ENCODE results near the gene ENAH. TPM values are rescaled to one million over a fixed set of nuclear protein-coding genes. Genes with fewer than 3 reads are reported as not detected.
A peak's percentile ranks its signal among the peaks of the same experiment; 100 is the strongest.

ENAH gene
- total RNA-seq, 1 donor from 2014 or later: 104 TPM

DNA sequence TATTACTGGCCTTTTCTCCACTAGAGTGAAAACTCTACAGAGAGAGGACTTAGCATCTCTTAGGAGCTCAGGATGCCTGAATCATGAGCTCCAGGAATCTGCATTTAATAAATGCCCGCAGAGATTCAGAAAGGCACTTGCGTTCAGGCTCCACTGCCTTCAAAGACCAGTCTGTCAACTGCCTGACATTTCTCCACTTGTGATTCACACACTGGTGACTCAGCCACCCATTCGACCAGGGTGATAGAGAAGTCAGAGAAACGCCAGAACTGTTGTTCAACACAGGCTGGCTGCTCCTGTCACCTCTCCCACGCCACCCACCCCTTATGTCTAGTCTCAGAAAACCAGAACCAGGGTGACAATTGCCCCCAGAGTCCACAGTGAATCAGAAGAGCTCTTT lies 198.2 kb downstream of the ENAH start:
- no peak for DNase-seq (ENCODE audit: low spot score)

- DNase-seq (ENCODE audit: low spot score): no peak
These were observed 198.9 kb downstream of the ENAH start for GRCh38 chr1:225453797-225454648.

- no peak for DNase-seq (ENCODE audit: low spot score)
These were observed 200.9 kb downstream of the ENAH start for GRCh38 chr1:225451840-225452515.

GRCh38 chr1:225451340-225451739 lies 201.6 kb downstream of the ENAH start:
- no peak for DNase-seq (ENCODE audit: low spot score)

GRCh38 chr1:225450491-225451191 lies 202.3 kb downstream of the ENAH start:
- no peak for DNase-seq (ENCODE audit: low spot score)

DNA sequence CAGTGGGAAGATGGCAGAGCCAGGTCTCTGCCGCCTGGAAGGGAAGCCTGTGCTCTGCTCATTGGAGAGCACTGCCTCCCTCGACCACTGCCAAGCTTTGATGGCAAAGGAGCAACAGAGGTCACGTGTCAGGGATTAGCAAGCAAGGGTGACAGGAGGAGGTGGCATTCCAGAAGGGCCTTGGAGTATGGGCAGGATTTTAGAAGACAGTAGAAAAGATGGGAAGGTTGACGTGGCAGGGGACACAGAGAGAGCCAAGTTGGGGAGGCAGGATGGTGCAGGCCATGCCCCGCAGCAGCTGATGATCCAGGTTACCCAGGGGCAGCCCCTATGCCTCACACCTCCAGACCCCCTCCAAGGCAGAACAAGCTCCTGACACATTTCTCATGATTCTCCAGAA lies 203.1 kb downstream of the ENAH start:
- no peak for DNase-seq (ENCODE audit: low spot score)

DNA sequence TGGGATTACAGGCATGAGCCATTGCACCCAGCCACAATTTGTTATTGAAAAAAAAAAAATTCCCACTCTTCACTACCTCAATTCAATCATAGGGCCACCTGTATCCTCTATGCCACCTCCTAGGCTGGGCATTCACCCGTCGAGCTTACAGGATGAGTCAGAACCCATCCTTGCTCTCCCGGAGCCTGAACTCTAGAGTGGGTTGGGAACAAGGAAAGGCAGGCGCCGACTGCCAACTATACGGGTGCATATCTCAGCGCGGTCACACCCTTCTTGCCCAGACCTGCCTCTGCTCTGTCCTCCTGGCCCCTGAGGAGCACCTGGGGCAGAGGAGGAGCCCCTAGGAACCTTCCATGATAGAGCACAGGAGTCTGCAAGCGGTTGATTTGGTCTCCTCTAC lies 203.7 kb downstream of the ENAH start:
- DNase-seq (ENCODE audit: low spot score): peak; percentile 82

DNA sequence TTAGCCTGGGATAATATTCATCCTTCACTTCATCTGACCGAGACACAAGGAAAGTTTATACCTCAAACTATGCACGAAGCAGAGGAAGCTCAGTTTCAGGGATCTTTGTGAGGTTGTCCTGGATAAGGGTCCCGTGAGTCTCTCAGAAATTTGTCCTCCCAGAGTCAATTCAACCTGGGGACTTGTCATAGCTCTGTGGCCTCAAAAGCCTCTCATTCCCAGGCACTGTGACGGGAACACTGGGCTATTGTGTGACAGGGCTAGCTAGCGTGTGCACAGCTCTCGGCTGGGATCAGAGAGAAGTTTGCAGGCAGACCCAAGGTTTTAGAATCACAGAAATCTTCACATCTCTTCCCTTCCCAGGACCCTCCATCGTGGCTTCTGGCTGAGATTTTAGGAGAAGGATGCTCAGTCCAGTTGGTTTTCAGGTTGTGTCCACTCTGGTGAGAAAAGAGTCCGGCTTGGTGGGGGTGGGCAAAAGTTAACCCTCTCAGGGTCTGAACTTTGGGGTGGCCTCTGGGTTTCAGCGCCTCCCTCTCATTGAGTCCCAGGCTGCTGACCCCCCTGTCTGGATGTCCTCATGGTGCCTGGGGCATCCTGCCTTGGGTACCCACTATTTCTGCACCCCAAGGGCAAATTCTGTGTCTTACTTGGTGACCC lies 204.6 kb downstream of the ENAH start:
- no peak for DNase-seq (ENCODE audit: low spot score)

GRCh38 chr1:225447650-225448089 lies 205.3 kb downstream of the ENAH start:
- peak; percentile 76 for DNase-seq (ENCODE audit: low spot score)

DNA sequence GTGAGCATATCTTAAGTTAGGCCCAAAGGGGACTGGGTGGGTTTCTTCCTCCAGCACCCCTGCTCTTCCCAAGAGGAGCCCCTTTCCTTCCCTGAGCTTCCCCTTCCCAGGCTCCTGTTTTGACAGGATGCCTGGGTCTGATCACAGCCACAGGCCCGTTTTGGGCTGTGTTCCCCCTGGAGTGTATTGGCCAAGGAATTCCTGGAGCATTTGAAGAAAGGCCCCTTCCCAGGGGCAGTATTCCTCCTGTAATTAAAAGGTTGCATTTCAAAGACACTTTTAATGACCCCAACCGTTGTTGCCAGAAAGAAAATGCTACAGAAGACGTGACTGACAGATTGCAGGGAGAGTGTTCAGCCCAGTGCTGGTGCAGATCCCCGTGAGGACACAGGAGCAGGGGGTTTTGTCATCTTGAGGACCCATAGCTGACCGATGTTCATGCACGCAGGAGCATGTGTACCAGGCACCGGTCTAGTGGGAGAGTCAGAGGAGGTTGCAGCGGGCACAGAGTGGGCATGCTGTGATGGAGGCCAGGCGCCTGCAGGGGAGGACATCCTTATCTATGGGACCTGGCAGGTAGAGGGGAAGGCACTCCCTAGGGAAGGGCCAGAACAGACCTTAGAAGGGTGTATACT lies 205.8 kb downstream of the ENAH start:
- no peak for DNase-seq (ENCODE audit: low spot score)

DNA sequence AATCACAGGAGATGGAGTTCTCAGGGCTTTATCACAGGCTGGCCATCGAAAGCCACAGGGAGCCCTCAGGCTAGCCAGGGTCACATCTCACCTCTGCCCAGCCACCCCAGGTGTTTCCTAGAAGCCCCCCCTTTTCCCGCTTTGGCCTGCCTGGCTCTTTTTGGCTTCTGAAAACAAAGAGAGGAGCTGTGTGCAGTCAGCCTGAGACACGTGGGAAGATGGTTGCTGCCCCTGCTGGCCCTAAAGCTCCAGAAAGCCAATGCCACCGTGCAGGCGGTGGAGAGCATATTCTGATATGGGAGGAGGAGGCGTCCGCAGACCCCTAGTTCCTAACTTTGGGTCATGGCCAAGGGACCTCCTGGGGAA lies 206.3 kb downstream of the ENAH start:
- DNase-seq (ENCODE audit: low spot score): peak; percentile 44

GRCh38 chr1:225445639-225446594 lies 207.0 kb downstream of the ENAH start:
- DNase-seq (ENCODE audit: low spot score): peak; percentile 59

GRCh38 chr1:225442123-225442505 lies 210.8 kb downstream of the ENAH start:
- DNase-seq (ENCODE audit: low spot score): no peak

DNA sequence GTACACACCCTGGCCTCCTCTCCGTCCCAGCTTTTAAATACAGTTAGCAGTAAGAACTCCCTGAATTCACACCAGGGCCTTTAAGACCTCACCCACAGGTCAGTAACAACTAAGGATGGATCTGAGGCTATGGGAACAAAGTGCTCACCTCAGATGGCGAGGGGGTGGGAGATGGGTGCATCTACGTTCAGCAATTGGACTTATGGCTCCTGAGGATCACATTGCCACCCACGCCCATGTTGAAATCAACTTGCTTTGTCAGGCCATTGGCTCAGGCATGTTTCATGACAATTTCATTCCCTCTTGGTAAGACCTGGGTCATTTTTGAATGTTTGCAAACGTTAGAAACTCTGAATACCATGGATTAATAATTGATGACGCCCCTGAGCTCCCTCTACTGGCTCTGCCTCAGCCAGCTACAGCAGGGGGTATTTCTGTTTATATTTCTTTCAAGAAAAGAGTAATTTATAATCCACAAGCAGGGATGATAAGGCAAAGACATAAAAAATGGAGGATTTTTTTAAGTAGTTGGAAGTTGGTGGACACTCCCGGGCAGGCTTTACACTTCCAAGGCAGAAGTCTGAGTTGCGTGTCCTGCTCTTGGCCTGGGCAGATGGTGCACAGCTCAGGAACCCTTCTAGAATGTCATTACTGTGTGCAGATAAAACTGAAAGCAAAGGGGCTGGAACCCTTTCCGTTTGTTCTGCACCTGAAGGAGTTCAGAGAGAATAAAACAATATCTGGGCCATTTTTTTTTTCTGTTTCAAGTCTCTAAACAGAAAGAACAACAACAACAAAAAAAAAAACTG lies 211.4 kb downstream of the ENAH start:
- DNase-seq (ENCODE audit: low spot score): no peak

DNA sequence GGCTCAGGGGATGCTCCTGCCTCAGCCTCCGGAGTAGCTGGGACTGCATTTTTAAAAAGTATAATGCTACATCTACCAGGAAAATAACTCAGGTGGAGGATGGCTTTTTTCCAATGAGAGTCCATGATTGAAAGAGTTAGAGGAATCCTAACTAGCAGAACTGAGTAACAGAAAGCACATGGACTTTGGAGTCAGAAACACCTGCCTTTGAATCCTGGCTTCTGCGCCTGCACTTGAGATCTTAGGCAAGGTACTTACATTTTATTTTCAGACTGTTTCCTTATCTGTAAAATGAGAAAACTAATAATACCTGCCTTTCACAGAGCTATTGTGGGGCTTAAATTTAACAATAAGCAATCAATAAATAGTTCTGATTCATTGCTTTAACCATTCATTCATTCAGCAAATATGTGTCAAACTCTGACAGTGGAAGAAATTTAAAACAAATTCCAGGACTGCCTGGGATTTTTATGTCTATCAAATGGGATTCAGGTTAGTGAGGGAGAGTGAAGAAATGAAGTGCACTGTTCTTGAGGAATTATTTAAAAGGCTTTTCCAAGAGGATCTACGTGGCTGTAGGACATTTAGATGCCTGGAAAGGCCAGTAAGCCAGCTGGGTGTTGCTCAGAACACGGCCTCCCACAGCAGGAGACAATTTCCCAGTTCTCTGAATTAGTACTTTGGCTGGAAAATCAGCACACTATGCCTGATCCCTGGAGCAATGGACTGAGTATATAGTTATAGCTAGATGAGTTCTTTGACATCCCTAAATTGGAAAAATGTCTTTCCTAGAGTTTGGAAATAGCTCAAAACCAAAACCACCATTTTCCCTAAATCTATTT lies 212.3 kb downstream of the ENAH start:
- DNase-seq (ENCODE audit: low spot score): no peak

DNA sequence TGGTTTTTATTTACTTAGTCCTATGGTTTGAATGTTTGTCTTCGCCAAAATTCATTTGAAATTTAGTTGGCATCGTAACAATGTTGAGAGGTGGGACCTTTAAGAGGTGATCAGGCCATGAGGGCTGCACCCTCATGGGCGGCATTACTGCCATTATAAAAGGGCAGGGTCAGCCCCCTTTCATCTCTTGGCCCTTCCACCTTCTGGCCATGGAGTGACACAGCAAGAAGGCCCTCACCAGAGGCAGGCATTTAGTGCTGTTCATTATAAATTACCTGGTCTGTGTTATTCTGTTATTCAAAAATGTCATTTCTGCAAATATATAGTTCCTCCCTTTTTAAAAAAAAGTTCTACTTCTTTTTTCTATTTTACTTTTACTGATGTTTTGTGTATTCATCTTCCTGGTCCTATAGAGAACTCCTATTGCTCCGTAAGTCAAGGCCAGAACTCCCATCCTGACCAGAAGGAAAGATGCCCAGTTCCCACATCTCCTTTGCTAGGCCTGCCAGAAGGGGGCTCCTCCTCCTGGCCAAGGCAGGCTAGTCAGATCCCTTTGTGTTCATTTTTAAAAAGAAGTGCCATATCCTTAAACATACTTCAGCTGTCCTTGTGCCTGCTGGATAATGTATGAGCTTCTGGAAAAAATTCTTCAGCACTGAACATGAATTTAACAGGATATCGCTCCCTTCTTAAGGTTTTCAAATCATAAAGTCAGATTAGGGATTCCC lies 215.0 kb downstream of the ENAH start:
- DNase-seq (ENCODE audit: low spot score): no peak

Measured in ureter (tissue), 1 donor.